ENCODE data around the gene MTMR3.

MTMR3 gene

DNA sequence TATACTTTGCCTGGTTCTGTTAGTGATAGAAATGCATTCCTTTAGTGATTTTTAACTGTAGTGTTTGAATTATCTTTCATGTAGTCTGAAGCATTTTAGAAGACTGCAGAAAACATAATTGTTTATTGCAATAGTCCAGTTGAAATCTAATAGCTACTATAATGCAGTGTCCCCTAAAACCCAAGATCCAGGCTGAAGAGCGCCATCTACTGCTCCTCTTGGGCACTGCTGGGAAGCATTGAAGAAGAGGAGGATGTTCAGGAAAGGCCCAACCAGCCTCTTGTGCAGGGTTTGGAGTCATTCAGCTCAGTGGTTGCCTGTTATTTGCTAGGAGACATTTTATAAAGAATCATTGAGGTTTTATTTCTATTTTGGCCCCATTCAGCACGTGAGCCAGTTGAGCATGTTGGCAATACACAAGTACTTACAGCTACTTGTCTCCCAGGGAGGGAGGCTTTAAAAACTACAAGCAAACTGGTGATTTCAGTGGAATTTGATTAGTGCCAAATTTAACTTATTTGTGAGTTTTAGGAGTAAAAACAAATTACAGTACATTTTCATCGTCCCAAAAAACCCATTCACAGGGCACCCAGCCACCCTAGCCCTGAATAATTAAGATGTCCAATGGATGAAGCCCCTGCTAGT lies 122.4 kb downstream of the MTMR3 start:
- DNase-seq: peak; percentile 85

DNA sequence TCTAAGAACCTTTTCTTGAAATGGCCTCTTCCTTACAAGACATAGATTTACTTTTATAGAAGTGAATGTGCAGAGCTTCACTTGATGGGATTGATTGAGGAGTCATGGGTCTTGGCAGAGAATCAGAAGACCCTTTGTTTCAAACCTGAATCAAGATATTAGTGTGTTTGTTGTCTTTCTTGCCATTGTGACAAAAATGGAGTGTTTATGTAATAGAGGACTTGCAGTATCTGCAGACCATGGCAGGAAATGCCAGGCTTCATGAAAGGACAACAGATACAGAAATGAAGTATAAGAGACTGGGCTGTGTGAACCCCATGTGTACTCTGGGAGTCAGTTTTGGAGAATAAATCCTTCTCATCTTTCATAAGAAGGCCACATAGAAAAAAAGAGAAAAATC lies 124.4 kb downstream of the MTMR3 start:
- no peak for DNase-seq

DNA sequence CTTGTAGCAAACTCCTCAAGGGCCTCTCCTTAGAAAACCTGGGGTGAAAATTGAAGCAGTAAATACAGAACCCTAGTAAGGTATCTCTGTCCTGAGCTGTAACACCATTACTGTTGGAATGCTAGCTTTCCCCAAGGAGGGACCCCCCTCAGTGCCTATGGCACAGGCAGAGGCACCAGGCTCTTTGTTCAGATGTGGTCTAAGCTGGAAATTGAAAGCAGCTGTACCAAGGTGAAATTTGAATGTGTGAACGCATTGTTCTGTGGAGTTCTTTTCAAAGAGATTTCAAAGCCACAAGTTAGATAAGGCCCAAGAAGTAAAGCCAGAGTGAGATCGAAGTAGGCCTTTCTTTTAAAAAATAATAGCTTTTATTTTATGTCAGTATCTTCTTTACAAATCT lies 125.4 kb downstream of the MTMR3 start:
- DNase-seq: no peak

DNA sequence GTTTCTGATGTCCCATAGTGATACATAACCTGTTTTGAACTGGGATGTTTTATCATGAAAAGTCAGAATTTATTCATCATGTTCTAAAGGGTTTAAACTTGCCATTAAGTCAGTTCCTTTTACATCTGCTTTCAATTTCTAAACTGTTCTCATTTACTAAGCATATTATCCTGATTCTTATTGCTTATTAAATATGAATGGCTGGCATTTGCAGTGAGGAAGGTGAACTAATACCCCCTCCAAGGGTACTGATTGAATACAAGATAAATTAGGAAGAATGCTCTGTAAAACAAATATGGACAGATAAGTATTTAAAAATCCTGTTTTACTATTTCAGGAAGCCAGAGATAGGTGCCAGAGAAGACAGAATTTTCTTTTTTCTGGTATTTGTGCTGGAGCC lies 126.5 kb downstream of the MTMR3 start:
- no peak for DNase-seq

DNA sequence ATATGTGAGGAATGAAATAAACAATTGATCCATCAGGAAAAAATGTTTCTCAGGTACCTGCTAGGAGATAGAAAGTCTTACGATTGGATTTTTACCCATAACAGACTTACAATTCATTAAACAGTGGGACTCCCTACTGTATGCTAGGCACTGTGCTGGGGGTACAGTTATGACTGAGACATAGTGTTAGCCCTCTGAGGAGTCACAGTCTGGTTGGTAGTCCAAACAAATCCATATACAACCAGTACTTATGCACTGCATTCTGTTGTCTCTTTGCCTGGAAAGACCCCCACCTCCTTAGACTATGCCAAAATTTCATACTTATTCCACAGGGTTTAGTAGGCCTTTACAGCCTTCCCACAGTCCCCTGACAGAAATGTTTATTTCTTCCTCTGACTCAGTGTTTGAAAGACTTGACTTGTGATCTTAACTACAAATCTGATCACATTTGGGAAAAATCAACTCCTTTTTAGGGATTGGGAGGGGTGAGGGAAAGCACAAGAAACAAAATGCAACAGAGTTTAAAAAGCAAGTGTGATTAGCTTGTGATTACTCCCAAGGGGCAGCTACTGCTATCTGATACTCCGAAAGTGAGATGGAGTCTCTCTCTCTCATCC lies 127.9 kb downstream of the MTMR3 start:
- no peak for DNase-seq

DNA sequence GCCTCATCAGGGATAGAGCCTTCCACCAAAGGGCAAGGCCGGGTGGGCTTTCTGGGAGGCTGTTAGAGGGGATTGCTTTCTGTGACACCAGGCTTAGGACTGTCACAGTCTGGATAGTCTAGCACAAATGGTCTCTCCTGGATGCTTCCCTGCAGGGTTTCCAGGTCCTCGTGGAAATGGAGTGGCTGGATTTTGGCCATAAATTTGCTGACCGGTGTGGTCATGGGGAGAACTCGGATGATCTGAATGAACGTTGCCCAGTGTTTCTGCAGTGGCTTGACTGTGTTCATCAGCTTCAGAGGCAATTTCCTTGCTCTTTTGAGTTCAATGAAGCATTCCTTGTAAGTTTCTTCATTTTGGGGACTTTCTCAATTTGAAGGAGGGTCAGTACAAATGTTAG lies 130.2 kb downstream of the MTMR3 start:
- DNase-seq: no peak

DNA sequence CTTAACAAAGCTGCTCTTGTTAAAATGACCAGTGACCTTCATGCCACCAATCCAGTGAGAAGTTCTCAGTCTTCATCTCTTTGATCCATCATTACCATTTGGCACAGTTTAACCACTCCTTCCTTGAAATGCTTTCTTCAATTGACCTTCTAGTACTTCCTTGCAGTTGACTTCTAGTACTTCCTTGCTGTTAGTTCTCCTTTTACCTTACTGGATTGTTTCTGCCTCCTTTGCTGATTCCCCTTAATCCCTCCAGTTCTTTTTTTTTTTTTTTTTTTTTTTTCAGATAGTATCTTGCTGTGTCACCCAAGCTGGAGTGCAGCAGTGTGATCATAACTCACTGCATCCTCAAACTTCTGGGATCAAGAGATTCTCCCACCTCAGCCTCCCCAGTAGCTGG lies 131.3 kb downstream of the MTMR3 start:
- no peak for DNase-seq

DNA sequence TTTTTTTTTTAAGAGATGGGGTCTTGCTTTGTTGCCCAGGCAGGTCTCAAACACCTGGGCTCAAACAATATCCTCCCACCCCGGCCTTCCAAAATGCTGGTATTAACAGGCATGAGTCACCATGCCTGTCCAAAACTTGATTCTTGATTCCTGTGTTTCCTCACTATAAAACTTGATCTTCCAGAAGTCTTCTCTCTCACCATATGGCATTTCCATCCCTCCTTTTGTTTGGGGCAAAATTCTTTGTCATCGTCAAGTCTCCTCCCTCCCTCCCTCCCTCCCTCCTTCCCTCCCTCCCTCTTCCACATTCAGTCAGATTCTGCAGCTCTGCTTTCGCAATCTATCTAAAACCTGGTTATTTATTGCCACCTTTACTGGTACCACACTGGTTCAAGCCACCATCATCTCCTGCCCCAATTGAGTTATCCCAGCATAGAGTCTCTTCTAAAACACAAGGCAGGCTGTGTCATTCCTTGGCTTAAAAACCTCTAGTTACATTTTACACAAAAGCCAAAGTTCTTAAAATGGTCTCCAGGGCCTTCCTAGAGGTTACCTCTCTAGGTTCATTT lies 132.3 kb downstream of the MTMR3 start:
- no peak for DNase-seq

DNA sequence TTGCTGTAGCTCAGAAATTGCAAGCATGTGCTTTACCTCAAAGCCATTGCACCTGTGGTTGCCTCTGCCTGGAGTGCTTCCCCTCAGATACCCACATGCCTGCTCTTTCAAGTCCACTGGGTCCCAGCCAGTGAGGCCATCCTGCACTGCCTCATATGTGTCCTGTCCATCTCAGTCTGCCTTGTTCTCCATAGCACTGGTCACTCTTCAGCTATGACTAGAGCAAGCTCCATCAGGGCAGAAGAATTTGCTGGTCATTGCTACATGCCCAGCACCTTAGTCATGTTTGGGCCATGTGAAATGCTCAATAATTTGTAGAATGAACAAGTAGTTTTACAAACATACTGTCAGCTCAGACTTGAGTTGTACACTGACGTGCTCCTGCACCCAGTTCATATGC lies 132.9 kb downstream of the MTMR3 start:
- DNase-seq: no peak

DNA sequence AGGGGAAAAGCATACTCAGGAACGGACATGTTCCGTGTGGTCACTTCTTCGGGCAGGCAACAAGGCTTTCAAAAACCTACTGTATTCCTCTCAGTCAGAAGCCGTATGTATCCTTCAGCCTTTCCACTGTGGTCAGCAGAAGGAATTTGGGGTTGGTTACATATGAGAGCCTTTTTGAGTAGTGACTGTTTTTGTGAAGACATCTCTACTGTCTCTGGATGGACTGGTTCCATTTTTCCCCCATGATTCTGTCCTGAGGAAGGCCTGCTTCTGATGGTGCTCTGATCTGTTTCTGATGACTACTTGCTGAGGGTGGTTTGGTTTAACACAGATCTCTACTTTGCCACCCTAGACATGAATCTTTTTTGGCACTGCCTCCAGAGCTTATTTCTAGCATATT lies 133.6 kb downstream of the MTMR3 start:
- no peak for DNase-seq

DNA sequence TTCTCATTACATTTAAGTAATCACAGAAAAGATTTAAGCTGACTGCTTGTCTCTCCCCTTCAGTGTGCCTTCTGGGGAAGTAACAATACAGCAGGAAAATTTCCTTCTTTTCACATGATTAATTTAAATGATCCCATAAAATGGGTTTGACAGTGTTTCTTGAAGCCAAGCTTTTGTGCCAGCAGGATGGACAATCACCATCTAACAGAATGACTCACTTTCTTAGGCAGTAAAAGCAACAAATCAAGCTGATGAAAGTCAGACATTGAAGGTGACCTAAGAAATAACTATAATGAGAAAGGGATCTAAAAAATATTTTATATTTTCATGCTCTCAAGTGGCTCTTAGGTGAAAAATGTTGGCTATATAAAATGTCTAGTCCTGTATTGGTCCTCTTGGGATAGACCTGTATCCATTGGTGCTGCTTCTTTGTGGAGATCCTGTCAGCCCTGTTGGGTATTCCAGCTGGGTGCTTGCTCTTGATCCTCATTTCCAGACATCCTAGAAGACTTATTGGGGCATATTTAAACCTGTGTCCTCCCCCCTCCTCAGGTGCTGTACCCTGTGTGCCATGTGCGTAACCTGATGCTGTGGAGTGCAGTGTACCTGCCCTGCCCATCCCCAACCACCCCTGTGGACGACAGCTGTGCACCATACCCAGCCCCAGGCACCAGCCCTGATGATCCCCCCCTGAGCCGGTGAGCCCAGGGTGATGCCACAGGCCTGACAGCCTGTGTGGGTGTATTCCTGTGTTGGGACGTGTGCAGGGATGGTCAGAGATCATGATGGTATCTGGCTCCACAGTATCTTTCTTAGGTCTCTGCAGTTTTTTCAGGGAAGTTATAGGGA lies 134.6 kb downstream of the MTMR3 start:
- no peak for DNase-seq

DNA sequence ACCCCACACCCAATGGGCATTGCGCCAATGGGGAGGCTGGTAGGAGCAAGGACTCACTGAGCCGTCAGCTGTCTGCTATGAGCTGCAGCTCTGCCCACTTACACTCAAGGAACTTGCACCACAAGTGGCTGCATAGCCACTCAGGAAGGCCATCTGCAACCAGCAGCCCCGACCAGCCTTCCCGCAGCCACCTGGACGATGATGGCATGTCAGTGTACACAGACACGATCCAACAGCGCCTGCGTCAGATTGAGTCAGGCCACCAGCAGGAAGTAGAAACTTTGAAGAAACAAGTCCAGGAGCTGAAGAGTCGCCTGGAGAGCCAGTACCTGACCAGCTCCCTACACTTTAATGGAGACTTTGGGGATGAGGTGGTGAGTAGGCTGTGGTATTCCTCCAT lies 137.5 kb downstream of the MTMR3 start:
- DNase-seq: no peak

DNA sequence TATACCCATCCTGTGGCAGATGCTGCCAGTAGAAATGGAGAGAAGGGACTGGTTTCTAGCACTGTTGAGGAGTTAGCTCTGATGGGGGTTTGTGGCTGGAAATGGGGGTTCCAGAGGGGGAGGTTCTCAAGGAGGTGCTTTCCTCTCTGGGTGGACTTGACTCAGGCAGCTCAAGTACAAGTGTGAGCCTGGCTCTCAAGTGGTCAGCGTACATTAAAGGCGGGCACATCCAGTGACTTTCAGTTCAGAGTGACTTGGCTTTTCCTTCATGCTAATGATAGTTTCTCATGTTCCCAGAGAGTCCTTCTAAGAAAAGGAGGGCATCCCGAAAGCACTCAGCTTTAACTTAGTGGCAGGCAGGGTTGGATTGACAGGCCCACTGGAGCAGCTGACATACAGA lies 138.4 kb downstream of the MTMR3 start:
- no peak for DNase-seq

DNA sequence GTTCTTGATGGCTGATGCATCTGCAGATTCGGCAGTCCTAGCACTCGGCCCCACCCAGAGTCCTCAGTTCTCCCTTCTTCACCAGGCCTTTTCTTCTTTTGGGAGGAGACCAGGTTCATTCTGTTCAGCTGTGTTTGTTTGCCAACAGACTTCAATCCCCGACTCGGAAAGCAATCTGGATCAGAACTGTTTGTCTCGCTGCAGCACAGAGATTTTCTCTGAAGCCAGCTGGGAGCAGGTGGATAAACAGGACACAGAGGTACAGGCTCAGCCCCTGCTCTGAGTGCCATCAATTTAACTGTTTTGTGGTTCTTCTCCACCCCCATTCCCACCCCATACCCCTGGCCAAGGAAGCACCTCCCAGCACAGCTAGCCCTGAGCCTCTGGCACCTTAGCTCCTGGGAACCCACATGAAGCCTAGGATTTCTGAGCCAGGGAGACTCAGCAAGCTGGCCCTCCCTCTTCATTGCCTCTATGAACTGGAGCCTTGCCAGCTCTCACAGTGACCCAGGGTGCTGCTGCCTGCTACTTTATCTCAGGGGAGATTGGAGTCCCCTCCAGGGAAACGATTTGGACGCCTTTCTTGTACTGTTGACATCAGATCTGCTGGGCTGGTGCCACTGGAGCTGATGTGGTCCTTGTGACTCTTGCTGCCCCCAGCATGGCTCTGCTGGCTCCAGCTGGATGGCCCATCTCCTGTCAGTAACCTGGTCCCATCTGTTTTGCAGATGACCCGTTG lies 139.1 kb downstream of the MTMR3 start:
- no peak for DNase-seq

DNA sequence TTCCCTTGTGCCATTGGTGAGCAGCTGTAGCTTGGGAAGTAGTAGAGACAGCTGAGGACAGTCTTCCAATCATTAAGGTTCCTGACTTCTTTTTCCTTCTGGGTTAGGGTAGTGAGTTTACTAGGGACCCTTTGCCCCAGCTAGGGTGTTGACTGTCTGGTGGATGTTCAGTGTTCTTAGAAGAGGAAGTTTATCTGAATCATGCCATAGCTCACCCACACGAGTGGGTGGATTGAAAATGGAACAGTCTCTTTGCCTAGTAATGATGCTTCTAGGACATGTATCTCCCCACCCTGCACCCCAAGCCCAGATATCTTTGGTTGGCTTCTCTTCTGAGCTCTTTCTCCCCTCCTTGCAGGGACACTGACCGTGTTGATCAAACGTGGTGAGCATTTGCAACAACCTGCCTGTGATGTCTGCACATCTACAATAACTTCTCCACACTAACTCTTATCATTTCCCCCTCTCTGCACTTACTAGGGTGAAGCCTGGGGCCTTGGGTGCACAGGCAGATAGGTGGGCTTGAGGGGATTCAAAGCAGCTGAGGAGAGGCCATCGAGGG lies 140.2 kb downstream of the MTMR3 start:
- DNase-seq: no peak

DNA sequence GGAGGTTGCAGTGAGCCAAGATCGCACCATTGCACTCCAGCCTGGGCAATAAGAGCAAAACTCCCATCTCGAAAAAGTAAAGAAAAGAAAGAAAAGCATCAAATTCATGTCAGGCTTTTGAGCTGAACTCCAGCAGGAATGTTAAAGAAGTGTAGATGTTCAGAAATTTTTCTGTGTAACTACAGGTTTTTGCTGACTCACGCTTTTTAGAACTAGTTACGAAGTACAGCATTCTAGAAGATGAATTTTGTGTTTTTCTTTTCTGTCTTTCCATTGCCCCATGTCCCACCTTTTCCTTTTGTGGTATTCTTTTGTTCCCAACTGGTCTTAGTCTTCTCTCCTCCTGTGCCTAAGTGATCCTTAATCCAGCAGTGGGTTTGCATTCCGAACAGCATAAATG lies 141.3 kb downstream of the MTMR3 start:
- no peak for DNase-seq

DNA sequence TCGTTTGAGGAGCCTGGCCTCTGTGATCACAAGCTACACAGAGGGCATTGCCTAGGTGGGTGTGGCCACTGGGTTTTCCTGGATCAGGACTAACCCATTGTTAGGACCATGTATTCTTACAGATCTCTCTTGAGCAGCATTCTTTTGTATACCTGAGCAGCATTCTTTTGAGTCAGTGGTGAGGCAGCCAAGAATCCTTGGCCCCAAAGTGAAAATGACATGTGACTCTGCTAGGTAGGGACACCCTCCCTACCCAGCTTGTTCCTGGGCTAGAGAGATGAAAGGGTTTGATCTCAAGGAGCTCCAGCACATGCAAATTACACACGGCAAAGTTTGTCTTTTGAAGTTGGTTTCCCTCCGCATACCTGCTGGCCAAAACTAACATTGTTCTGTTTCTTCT lies 142.2 kb downstream of the MTMR3 start:
- no peak for DNase-seq

DNA sequence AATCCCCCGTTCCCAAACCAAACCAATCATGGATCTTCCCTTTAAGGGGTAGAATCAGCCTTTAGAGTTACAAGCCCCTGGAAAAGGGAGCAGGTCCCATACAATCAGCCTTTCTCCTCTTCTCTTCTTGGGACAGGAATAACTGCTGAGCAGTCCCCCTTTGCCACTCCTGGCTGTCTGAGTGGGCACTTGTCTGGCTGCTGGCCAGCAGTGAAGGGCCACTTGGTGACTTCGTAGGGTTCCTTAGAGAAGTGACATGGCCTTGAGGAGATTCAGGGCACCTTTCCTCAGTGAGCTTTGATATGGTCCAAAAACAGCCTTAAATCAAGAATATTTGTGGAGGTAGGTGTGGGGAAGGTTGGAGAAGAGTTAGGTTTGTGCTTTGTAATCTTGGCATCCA lies 143.8 kb downstream of the MTMR3 start:
- DNase-seq: no peak

DNA sequence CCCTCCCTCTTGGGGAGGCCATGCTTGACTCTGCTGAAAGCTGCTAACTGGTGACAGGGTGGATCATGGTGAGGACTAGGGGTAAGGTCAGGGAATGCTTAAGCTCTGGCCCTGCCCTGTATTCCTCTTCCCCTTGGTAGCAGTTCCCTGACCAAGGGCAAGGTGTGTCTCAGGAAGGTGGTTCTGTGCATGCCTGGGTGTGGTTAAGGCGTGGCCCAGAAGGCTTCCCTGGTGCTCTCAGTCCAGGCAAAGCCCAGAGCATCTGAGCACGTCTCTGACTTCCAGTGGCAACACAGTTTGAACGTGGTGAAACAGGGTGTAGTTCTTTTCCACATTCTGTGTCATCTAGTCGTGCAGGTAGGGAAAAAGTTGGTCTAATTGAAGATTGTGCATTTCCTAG lies 144.2 kb downstream of the MTMR3 start:
- no peak for DNase-seq

DNA sequence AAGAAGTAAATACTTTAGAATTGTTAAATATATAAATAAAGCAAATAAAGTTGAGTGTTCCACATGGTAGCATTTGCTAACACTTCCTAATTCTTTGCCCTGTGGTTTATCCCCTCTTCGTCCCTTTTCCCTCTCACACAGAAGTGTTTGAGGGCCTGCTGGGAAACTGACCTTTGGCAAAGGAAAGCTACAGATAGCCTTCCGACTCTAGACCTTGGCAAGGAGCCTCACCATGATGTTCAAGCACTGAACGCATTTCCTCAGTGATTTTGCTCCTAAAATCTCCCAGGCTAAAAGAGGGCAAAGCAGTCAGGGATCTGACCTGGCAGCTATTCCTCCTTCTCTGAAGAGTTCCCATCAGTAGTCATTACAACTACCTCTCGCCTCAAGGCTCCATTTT lies 144.8 kb downstream of the MTMR3 start:
- DNase-seq: no peak

DNA sequence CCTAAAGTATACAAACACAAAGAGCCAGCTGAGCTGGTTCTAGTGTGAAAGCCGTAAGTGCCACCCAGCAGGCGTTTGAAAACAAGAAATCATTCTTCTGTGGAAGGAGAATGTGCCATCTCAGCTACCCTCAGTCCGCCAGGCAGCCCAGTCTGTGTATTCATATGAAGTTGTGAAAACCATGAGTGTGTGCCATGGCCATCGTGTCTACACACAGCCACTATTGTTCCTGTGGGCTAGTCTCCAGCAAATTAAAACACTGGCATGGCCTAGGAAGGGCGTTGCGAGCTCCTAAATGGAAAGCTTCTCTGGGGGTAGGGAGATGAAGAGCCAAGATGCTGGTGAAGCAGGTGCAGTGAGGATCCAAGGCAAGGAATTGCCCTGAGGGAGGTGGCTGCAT lies 145.8 kb downstream of the MTMR3 start:
- no peak for DNase-seq

DNA sequence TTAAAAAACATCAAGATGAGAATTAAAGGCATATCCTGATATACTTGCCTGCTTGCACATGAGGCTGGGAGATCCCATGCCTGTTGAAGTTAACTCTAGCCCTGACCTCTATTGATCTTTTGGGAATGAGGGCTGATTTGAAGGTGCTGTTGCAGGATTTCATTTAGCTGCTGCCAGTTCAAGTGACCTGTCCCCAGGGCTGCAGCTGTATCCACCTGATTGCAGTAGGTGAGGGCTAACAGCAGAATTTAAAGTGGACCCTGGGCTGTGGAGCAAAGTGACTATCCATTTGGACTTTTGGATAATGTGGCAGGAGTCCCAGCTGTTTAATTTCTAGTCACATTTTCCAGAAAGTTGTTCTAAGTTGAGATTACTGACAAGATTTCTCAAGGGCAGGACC lies 146.5 kb downstream of the MTMR3 start:
- DNase-seq: no peak

DNA sequence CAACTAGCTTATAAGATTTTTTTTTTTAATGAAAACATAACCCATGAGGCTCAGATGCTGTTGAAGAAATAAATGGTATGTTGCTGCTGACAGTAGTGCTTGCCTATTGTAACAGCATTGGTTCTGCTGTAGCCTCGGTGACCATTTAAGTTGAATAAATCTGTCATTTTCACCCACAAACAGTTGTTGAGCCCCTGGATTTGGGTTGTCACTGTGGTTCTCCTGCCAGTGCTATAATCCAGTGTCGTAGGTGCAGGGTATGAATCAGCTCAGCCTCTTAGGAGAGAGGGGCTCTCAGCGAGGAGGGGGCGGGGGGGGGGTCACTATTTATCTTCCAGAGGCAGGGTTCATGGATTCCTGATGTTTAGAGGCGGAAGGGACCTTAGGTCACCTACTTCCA lies 147.4 kb downstream of the MTMR3 start:
- no peak for DNase-seq

All from hematopoietic multipotent progenitor cell treated with erythropoietin and hydrocortisone succinate and interleukin-3 and kit ligand, for 4 days (in vitro differentiated cells).